Measurements from ENCODE around the gene OPCML. TPM values are rescaled to one million over a fixed set of nuclear protein-coding genes. Genes with fewer than 3 reads are reported as not detected.

Gene OPCML
- total RNA-seq, 5 donors from 2014 or later (not counting 1 experiment from before 2014, with no cell fraction given) = not detected

DNA sequence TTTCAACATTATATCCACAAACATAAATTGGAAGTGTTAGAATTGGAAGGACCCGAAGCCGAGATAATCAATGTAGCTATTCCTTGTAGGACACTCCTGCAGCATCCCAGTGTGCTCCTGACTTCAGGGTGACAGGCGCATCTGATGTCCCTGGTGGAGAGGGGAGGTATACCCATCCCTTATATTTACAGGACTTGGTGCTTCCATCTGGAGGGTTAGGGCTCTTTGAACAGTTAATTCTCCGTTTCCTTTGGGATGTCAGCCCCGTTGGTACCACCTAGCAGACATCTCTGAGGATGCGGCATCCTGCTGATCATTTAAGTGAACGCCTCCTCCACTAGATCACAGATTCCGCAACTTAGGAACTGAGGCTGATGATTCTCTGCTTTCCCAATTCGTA, 451.3 kb downstream of the OPCML start:
- H3K4me3 Mint-ChIP-seq = no peak overlapping the region
- H3K27me3 ChIP-seq (replicated peaks in 1 of 2; ENCODE audit: control insufficient read depth in 2 of 2, extremely low read depth in 1 of 2, insufficient read depth in 2 of 2, low read length in 1 of 2) = peaks cover 5 to 12% of the 10 kb centered on the region in 2 experiments
- 78% methylated on average over 5 of the region's 9 CpGs for WGBS (ENCODE audit: insufficient coverage)
- no peaks in the 10 kb centered on the region for H3K36me3 ChIP-seq (ENCODE audit: control insufficient read depth in 2 of 2, extremely low read depth in 1 of 2, insufficient read depth in 1 of 2, low read length in 1 of 2)
- no peaks in the 10 kb centered on the region for H3K9me3 ChIP-seq
- H3K36me3 Mint-ChIP-seq = no peaks in the 10 kb centered on the region
- H3K27me3 Mint-ChIP-seq = peaks cover 24 to 36% of the 10 kb centered on the region in 2 donors
- CTCF ChIA-PET = no interaction called here
- no peak overlapping the region for H3K27ac ChIP-seq (ENCODE audit: low read length)
- ATAC-seq (replicated peaks in 1 of 4) = no peak
- POLR2A ChIA-PET = no interaction called here
- H3K9me3 Mint-ChIP-seq = peaks cover 0 to 7% (median 0%) of the 10 kb centered on the region in 3 donors
- DNase-seq = no peak
- no peak overlapping the region for H3K27ac Mint-ChIP-seq
- peaks cover 0 to 7% of the 10 kb centered on the region in 2 experiments for H3K4me1 ChIP-seq (ENCODE audit: control insufficient read depth in 1 of 2, extremely low read depth in 1 of 2, insufficient read depth in 2 of 2, low read length in 2 of 2)
- no peak overlapping the region for H3K4me3 ChIP-seq (ENCODE audit: control insufficient read depth in 1 of 2, extremely low read depth in 1 of 2, low read length in 1 of 2)
- H3K4me1 Mint-ChIP-seq = peaks cover 0 to 6% (median 0%) of the 10 kb centered on the region in 3 donors

DNA sequence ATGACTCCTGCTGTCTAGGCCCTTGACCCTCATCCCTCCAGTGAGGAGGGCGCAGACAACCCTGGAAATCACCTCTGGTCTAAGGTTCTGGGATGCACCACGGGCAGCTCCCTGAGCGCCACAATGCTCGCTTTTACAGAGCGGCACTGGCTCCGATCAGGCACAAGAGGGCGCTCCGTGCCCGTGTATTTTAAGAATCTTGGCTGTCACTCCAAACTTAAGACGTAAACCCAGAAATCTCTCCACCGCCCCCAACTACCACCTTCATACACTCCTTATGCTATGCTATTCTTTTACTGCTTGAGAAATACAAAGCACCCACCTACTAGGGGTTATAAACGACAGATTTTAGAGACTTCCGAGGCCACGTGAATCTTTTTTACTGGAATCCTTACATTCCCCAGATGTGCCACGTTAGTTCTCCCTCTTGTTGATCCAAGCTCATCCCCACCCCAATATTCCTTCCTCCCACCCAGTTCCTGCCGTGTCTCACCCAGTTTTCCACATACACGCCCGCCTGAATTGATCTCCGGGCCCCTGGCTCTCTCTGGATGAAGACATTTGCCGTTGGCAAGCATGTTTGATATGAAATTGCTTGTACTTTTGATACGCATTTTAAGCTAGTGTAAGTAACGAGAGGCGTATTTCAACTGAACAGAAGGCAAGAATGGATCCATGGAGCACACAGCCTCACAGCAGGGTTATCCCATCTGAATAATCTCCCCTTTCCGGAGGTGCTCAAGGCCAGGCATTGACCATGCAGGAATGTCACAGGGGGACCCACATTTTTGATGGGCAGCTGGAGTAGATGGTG, 453.5 kb downstream of the OPCML start:
- no peaks in the 10 kb centered on the region for H3K36me3 Mint-ChIP-seq
- ATAC-seq (replicated peaks in 1 of 4) (no peak), DNase-seq (peak in 1 of 35 experiments; percentile 4)
- POLR2A ChIA-PET = no interaction called here
- Histone ChIP-seq H3K4me3 (ENCODE audit: control insufficient read depth in 1 of 2, extremely low read depth in 1 of 2, low read length in 1 of 2) (no peak overlapping the region), H3K27ac (ENCODE audit: low read length) (no peak overlapping the region), H3K36me3 (ENCODE audit: control insufficient read depth in 2 of 2, extremely low read depth in 1 of 2, insufficient read depth in 1 of 2, low read length in 1 of 2) (no peaks in the 10 kb centered on the region), H3K9me3 (no peaks in the 10 kb centered on the region), H3K27me3 (replicated peaks in 1 of 2; ENCODE audit: control insufficient read depth in 2 of 2, extremely low read depth in 1 of 2, insufficient read depth in 2 of 2, low read length in 1 of 2) (peaks cover 0 to 7% of the 10 kb centered on the region in 2 experiments), H3K4me1 (ENCODE audit: control insufficient read depth in 1 of 2, extremely low read depth in 1 of 2, insufficient read depth in 2 of 2, low read length in 2 of 2) (peaks cover 0 to 7% of the 10 kb centered on the region in 2 experiments)
- CTCF ChIA-PET = no interaction called here
- H3K4me1 Mint-ChIP-seq = peaks cover 0 to 4% (median 0%) of the 10 kb centered on the region in 3 donors
- peaks cover 6 to 16% of the 10 kb centered on the region in 2 donors for H3K27me3 Mint-ChIP-seq
- H3K27ac Mint-ChIP-seq = no peak overlapping the region
- H3K4me3 Mint-ChIP-seq = no peak overlapping the region
- 33% methylated on average over 16 of the region's 24 CpGs for WGBS (ENCODE audit: insufficient coverage)
- no peaks in the 10 kb centered on the region for H3K9me3 Mint-ChIP-seq

DNA sequence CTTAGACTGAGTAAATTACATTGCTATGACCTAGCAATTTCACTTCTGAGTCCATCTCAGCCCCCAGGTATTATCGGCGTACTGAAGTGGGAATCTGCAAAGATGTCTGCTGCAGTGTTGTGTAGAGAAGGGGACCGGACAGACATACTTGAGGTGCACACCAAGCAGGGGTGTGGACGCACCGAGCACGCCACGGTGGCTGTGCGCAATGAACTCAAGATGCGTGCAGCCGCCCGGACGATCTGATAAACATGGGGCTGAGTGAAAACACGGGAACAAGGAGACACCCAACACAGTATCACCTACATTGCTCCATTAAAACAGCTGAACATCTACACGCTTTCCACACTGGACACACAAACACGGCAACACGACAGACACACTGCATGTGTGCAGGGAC, 454.3 kb downstream of the OPCML start:
- no peak overlapping the region for H3K4me3 ChIP-seq (ENCODE audit: control insufficient read depth in 1 of 2, extremely low read depth in 1 of 2, low read length in 1 of 2)
- no peaks in the 10 kb centered on the region for H3K9me3 Mint-ChIP-seq
- no peaks in the 10 kb centered on the region for H3K4me1 Mint-ChIP-seq
- ChIA-PET CTCF (interaction anchor here in 1 of 2 donors (0.6 kb wide), 1 partner anchor 651 kb away, joined by 6 read pairs; no protein-coding TSS in a partner anchor), POLR2A (no interaction called here)
- no peak overlapping the region for H3K27ac Mint-ChIP-seq
- WGBS (ENCODE audit: insufficient coverage) = 88% methylated on average over 13 of the region's 16 CpGs
- DNase-seq = no peak
- H3K9me3 ChIP-seq = no peaks in the 10 kb centered on the region
- no peaks in the 10 kb centered on the region for H3K36me3 Mint-ChIP-seq
- no peak overlapping the region for H3K27ac ChIP-seq (ENCODE audit: low read length)
- peaks cover 0 to 1% of the 10 kb centered on the region in 2 experiments for H3K4me1 ChIP-seq (ENCODE audit: control insufficient read depth in 1 of 2, extremely low read depth in 1 of 2, insufficient read depth in 2 of 2, low read length in 2 of 2)
- no peak overlapping the region for H3K4me3 Mint-ChIP-seq
- peaks cover 0 to 3% of the 10 kb centered on the region in 2 experiments for H3K27me3 ChIP-seq (replicated peaks in 1 of 2; ENCODE audit: control insufficient read depth in 2 of 2, extremely low read depth in 1 of 2, insufficient read depth in 2 of 2, low read length in 1 of 2)
- no peaks in the 10 kb centered on the region for H3K36me3 ChIP-seq (ENCODE audit: control insufficient read depth in 2 of 2, extremely low read depth in 1 of 2, insufficient read depth in 1 of 2, low read length in 1 of 2)
- H3K27me3 Mint-ChIP-seq = peaks cover 1 to 12% of the 10 kb centered on the region in 2 donors
- ATAC-seq (replicated peaks in 1 of 4) = no peak

DNA sequence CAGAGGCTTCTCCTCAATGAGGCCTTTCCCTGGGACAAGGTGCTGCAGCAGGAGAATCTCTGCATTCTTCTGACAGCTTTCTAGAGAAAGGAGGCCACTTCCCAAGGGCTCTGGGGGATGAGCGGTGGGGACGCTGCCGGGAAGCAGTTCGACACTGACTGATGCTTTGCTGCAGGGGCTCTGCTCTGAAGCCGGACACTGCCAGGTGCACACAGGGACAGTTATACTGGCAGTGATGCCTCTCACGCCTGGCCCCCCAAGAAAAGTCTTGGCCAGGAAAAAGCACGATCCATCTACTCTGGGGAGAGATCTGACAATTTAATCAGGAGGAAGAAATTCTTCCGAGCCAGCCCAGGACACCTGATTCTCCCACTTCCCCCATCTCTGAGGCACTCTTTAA, 456.9 kb downstream of the OPCML start:
- Histone ChIP-seq H3K4me3 (ENCODE audit: control insufficient read depth in 1 of 2, extremely low read depth in 1 of 2, low read length in 1 of 2) (no peak overlapping the region), H3K9me3 (no peaks in the 10 kb centered on the region), H3K27ac (ENCODE audit: low read length) (no peak overlapping the region), H3K4me1 (ENCODE audit: control insufficient read depth in 1 of 2, extremely low read depth in 1 of 2, insufficient read depth in 2 of 2, low read length in 2 of 2) (no peaks in the 10 kb centered on the region), H3K27me3 (replicated peaks in 1 of 2; ENCODE audit: control insufficient read depth in 2 of 2, extremely low read depth in 1 of 2, insufficient read depth in 2 of 2, low read length in 1 of 2) (peaks cover 0 to 5% of the 10 kb centered on the region in 2 experiments), H3K36me3 (ENCODE audit: control insufficient read depth in 2 of 2, extremely low read depth in 1 of 2, insufficient read depth in 1 of 2, low read length in 1 of 2) (no peaks in the 10 kb centered on the region)
- H3K9me3 Mint-ChIP-seq = peaks cover 0 to 4% (median 0%) of the 10 kb centered on the region in 3 donors
- no peak overlapping the region for H3K4me3 Mint-ChIP-seq
- ChIA-PET CTCF (no interaction called here), POLR2A (no interaction called here)
- no peak overlapping the region for H3K27ac Mint-ChIP-seq
- no peak for DNase-seq
- H3K36me3 Mint-ChIP-seq = no peaks in the 10 kb centered on the region
- H3K4me1 Mint-ChIP-seq = no peaks in the 10 kb centered on the region
- peaks cover 0 to 12% of the 10 kb centered on the region in 2 donors for H3K27me3 Mint-ChIP-seq
- WGBS (ENCODE audit: insufficient coverage) = 88% methylated on average over 6 of the region's 8 CpGs
- ATAC-seq (replicated peaks in 1 of 4) = no peak

DNA sequence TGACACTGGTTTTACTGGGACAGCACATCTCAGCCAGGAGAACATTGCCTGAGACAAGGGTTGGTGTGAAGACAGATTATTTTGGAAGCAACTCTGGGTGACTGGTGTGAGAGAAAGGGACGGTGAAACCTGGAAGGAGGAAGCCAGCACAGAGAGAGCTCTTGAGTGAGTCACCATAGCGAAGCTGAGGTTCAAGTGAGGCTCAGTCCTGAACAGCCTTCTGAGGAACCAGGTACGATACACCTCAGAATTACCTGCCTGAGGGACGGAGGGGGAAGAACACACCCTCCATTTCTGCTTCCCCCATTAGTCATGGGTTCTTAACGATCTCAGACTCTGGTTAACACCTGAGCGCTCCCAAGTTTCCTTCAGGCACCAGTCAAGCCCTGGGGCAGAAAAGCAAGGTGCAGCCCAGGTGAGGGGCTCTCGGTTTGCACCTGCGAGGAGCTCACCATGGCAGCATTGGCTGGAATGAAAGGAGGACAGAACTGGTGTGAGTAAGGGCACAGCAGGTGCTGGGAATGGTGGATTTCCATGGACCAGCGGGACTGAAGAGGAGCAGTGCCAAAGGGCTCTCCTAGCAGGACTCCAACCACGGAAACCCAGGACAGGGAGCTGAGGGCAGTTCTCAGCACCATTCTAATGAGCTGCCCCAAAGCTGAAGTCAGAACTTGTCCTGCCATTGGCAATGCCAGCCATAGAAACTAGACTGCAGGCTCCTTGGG, 459.3 kb downstream of the OPCML start:
- Mint-ChIP-seq H3K9me3 (peaks cover 0 to 4% (median 0%) of the 10 kb centered on the region in 3 donors), H3K27me3 (peaks cover 0 to 1% of the 10 kb centered on the region in 2 donors), H3K36me3 (no peaks in the 10 kb centered on the region), H3K4me1 (no peaks in the 10 kb centered on the region), H3K27ac (no peak overlapping the region), H3K4me3 (no peak overlapping the region)
- CTCF ChIA-PET = no interaction called here
- no peak overlapping the region for H3K27ac ChIP-seq (ENCODE audit: low read length)
- DNase-seq (no peak), ATAC-seq (replicated peaks in 1 of 4) (peak in 1 of 4 experiments; percentile 13)
- no peaks in the 10 kb centered on the region for H3K36me3 ChIP-seq (ENCODE audit: control insufficient read depth in 2 of 2, extremely low read depth in 1 of 2, insufficient read depth in 1 of 2, low read length in 1 of 2)
- 81% methylated on average over 7 of the region's 10 CpGs for WGBS (ENCODE audit: insufficient coverage)
- H3K4me3 ChIP-seq (ENCODE audit: control insufficient read depth in 1 of 2, extremely low read depth in 1 of 2, low read length in 1 of 2) = no peak overlapping the region
- no peaks in the 10 kb centered on the region for H3K9me3 ChIP-seq
- peaks cover 0 to 7% of the 10 kb centered on the region in 2 experiments for H3K27me3 ChIP-seq (replicated peaks in 1 of 2; ENCODE audit: control insufficient read depth in 2 of 2, extremely low read depth in 1 of 2, insufficient read depth in 2 of 2, low read length in 1 of 2)
- POLR2A ChIA-PET = no interaction called here
- no peaks in the 10 kb centered on the region for H3K4me1 ChIP-seq (ENCODE audit: control insufficient read depth in 1 of 2, extremely low read depth in 1 of 2, insufficient read depth in 2 of 2, low read length in 2 of 2)

DNA sequence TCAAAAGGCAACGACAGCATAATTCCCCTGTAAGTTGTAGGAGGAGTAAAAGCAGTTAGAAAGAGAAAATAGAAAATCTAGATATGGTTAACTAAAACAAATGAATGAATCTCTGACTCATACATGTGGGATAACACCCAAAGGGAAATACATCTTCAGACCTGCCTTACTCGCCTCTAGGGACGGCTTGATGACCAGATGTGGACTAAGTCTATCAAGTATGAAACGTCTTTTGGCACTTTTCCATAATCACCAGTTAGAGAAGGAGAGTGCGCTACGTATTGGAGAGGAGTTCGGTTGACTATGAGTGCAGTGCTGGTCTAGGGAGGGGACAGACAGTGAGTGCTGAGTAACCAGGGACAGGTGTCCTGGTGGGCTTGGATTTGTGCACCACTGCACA, 459.9 kb downstream of the OPCML start:
- ATAC-seq (replicated peaks in 1 of 4) (no peak), DNase-seq (no peak)
- Mint-ChIP-seq H3K4me3 (no peak overlapping the region), H3K4me1 (no peaks in the 10 kb centered on the region), H3K9me3 (peaks cover 0 to 4% (median 0%) of the 10 kb centered on the region in 3 donors), H3K27ac (no peak overlapping the region), H3K27me3 (no peaks in the 10 kb centered on the region), H3K36me3 (no peaks in the 10 kb centered on the region)
- Histone ChIP-seq H3K4me1 (ENCODE audit: control insufficient read depth in 1 of 2, extremely low read depth in 1 of 2, insufficient read depth in 2 of 2, low read length in 2 of 2) (no peaks in the 10 kb centered on the region), H3K9me3 (no peaks in the 10 kb centered on the region), H3K27me3 (replicated peaks in 1 of 2; ENCODE audit: control insufficient read depth in 2 of 2, extremely low read depth in 1 of 2, insufficient read depth in 2 of 2, low read length in 1 of 2) (peaks cover 0 to 7% of the 10 kb centered on the region in 2 experiments), H3K4me3 (ENCODE audit: control insufficient read depth in 1 of 2, extremely low read depth in 1 of 2, low read length in 1 of 2) (no peak overlapping the region), H3K27ac (ENCODE audit: low read length) (no peak overlapping the region), H3K36me3 (ENCODE audit: control insufficient read depth in 2 of 2, extremely low read depth in 1 of 2, insufficient read depth in 1 of 2, low read length in 1 of 2) (no peaks in the 10 kb centered on the region)
- POLR2A ChIA-PET = no interaction called here
- CTCF ChIA-PET = no interaction called here
- WGBS (ENCODE audit: insufficient coverage) = no CpG with 5 or more reads among the region's 7 CpGs
